Psoas muscle (tissue), 8 donors: ENCODE measurements around the gene SCN9A. TPM values are rescaled to one million over a fixed set of nuclear protein-coding genes. Genes with fewer than 3 reads are reported as not detected.
"Not testable (repeated sequence)": the region's sequence is repeated elsewhere in the genome, so short reads cannot be mapped to it uniquely, and the experiment has no call there.

Experiments used
- ATAC-seq, 4 donors: fragments of 200-7000 bp; cut with Tn5 transposase; one replicate each; pipeline ENCODE4 v1.9.1; 2020; ENCODE audit warnings: moderate library complexity in 3 of 4, mild to moderate bottlenecking in 2 of 4
- DNase-seq, 2 donors: peaks; one replicate each; pipeline ENCODE4 v3.0.0-alpha.2; 2020
- H3K27ac ChIP-seq: fragments of 200-600 bp; one replicate; pipeline ENCODE4 v1.8.0; 2022
- H3K27me3 ChIP-seq, 3 donors: fragments of 200-600 bp in 1 of 3; one replicate each; pipeline versions ENCODE4 v1.6.1 to v1.8.0; 2013 to 2022; ENCODE audit warnings: low read length in 2 of 3, mild to moderate bottlenecking in 2 of 3, moderate library complexity in 1 of 3; ENCODE audit not compliant: insufficient read depth in 3 of 3
- H3K36me3 ChIP-seq, 2 donors: fragments of 200-600 bp in 1 of 2; one replicate each; pipeline versions ENCODE4 v1.6.1 to v1.8.0; 2013 to 2022; ENCODE audit warnings: low read depth in 1 of 2, mild to moderate bottlenecking in 1 of 2, moderate library complexity in 1 of 2; ENCODE audit not compliant: insufficient read depth in 1 of 2
- H3K4me1 ChIP-seq: fragments of 200-600 bp; one replicate; pipeline ENCODE4 v1.8.0; 2022
- H3K4me3 ChIP-seq: fragments of 200-600 bp; one replicate; pipeline ENCODE4 v1.8.0; 2022; ENCODE audit warnings: mild to moderate bottlenecking
- H3K9me3 ChIP-seq: fragments of 200-600 bp; one replicate; pipeline ENCODE4 v1.8.0; 2022
- CTCF ChIP-seq: fragments of 200-600 bp; IDR thresholded peaks from one replicate; pipeline ENCODE4 v1.8.0; 2022; ENCODE audit warnings: antibody characterized with exemption
- WGBS, 3 donors: extraction: QIAGEN DNeasy Blood & Tissue Kit; methylation state at CpG; one replicate each; pipeline versions ENCODE4 v1.1.6 to v1.1.7; 2013; 5-methylcytosine and 5-hydroxymethylcytosine counted together
- intact Hi-C, 2 donors: fragments of 100-400 bp; cut with DNase I; formaldehyde crosslinking; loops; one replicate each; pipeline versions ENCODE4 v1.11.0 to v1.14.2; 2022
- polyA plus RNA-seq, 3 donors: library from polyadenylated mRNA; stranded (reverse); fragments of 200-250 nt; gene quantifications; one replicate each; pipeline ENCODE4 v1.2.3, GENCODE V29; 2013
- total RNA-seq, 4 donors: library from RNA; stranded (reverse); fragmentation: NEBNext Ultra II Directional in 2 of 4; extraction: Animal tissue kit (Norgen Biotek cat#: 25700) in 2 of 4; gene quantifications; one replicate each; pipeline versions ENCODE4 v1.2.1 to v1.2.4, GENCODE V29; 2021 to 2023
- donor health status: healthy with polysubstance abuse.
- donor health status: DM: no; HTN: no; CAD: no; lungs with moderate emphysema.
- donor health status: Bipolar disorder and iron deficiency.
- donor health status: healthy.
- donor health status: DM: yes; HTN: yes; CAD: no.
- donor health status: DM: no; HTN: no; CAD: no.
- donor health status: DM: no; HTN: no; CAD: no.
- donor health status: DM: yes; HTN: yes; CAD: no.

Gene SCN9A
- total and polyA plus RNA-seq, 7 donors = 0.06 to 1.1 (median 0.34) TPM

GRCh38 chr2:166417669-166418068 lies 41.9 kb upstream of the SCN9A start:
- H3K9me3 ChIP-seq = no peaks in the 10 kb centered on the region
- TF ChIP-seq CTCF = no peak
- H3K4me1 ChIP-seq = no peaks in the 10 kb centered on the region
- no peak overlapping the region for H3K27ac ChIP-seq
- intact Hi-C loops = no loop called here
- no peaks in the 10 kb centered on the region for H3K36me3 ChIP-seq
- H3K27me3 ChIP-seq = no peaks in the 10 kb centered on the region
- ATAC-seq (no peak), DNase-seq (no peak)
- WGBS, 3 donors = 64 to 76% (median 74%) methylated on average over 2 of the region's 2 CpGs
- H3K4me3 ChIP-seq = no peak overlapping the region

- WGBS, 3 donors = 94 to 99% (median 95%) methylated on average over 1 of the region's 1 CpG
- Histone ChIP-seq H3K27me3 (no peaks in the 10 kb centered on the region), H3K4me3 (no peak overlapping the region), H3K27ac (no peak overlapping the region), H3K4me1 (no peaks in the 10 kb centered on the region), H3K36me3 (no peaks in the 10 kb centered on the region), H3K9me3 (no peaks in the 10 kb centered on the region)
- ATAC-seq = no peak
- no peak for TF ChIP-seq CTCF
- no peak for DNase-seq
- intact Hi-C loops = no loop called here
These were observed 37.5 kb upstream of the SCN9A start for GRCh38 chr2:166413255-166413654.

- intact Hi-C loops = no loop called here
- H3K4me3 ChIP-seq = no peak overlapping the region
- no peaks in the 10 kb centered on the region for H3K4me1 ChIP-seq
- TF ChIP-seq CTCF = no peak
- H3K27me3 ChIP-seq = no peaks in the 10 kb centered on the region
- no peak overlapping the region for H3K27ac ChIP-seq
- DNase-seq (no peak), ATAC-seq (no peak)
- no peaks in the 10 kb centered on the region for H3K36me3 ChIP-seq
- 29 to 56% (median 39%) methylated on average over 6 of the region's 6 CpGs for WGBS, 3 donors
- no peaks in the 10 kb centered on the region for H3K9me3 ChIP-seq
These were observed 35.9 kb upstream of the SCN9A start for GRCh38 chr2:166411473-166412230.

GRCh38 chr2:166410828-166411472 lies 35.2 kb upstream of the SCN9A start:
- Histone ChIP-seq H3K36me3 (no peaks in the 10 kb centered on the region), H3K27ac (no peak overlapping the region), H3K4me1 (no peaks in the 10 kb centered on the region), H3K4me3 (no peak overlapping the region), H3K27me3 (no peaks in the 10 kb centered on the region), H3K9me3 (no peaks in the 10 kb centered on the region)
- ATAC-seq = no peak
- DNase-seq = no peak
- no peak for TF ChIP-seq CTCF
- intact Hi-C loops = no loop called here
- 69 to 76% (median 73%) methylated on average over 7 of the region's 7 CpGs for WGBS, 3 donors

GRCh38 chr2:166407746-166408145 lies 32.0 kb upstream of the SCN9A start:
- H3K36me3 ChIP-seq, H3K27me3 ChIP-seq, H3K4me3 ChIP-seq, DNase-seq, ATAC-seq, H3K4me1 ChIP-seq, H3K9me3 ChIP-seq, H3K27ac ChIP-seq, intact Hi-C loops: not testable (repeated sequence)
- WGBS, 3 donors = 88 to 94% (median 90%) methylated on average over 2 of the region's 2 CpGs
